ENCODE data around the gene TBX6.
"Not testable (repeated sequence)": the region's sequence is repeated elsewhere in the genome, so short reads cannot be mapped to it uniquely, and the experiment has no call there.

The TBX6 gene

DNA sequence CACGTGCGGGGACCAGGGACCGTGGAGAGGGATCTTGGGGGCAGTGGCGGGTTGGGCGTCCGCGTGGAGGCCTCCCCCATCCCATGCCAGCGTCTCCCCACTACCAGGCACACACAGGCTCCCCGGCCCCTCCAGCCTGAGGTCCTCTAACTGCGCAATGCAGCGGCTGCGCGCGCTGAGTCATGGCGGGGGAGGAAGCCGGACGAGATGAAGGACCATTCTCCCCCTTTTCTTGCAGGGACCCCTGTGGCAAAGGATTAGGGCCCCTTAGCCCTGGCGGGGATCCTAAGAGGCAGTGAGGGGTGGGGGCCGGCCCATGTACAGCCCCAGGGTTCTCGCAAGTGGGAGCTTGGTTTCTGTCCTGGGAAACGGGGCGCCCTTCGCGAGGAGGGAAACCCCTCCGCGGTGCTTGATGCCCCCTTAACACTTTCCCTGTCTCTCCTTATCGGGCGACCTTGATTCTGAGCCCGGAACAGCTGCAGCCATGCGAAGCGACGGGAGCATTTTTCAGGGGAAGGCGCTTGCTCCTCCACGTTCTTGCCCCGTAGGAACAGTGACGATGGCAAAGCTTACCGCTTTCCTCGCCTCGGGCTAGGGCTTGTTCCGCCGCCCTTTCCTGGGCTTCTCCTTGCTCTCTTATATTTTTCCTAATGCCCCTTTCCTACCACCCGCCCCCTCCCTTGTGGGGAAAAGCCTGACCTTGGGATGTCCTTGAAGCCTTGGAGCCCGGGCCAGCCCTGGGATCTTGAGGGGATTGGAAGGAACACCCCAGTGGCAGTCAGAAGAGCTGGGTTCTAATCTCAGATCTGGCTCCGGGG, 25.6 kb downstream of the TBX6 start:
- DNase-seq (ENCODE audit: low read depth in 2 of 2): peak in 1 of 2 experiments; percentile 12

DNA sequence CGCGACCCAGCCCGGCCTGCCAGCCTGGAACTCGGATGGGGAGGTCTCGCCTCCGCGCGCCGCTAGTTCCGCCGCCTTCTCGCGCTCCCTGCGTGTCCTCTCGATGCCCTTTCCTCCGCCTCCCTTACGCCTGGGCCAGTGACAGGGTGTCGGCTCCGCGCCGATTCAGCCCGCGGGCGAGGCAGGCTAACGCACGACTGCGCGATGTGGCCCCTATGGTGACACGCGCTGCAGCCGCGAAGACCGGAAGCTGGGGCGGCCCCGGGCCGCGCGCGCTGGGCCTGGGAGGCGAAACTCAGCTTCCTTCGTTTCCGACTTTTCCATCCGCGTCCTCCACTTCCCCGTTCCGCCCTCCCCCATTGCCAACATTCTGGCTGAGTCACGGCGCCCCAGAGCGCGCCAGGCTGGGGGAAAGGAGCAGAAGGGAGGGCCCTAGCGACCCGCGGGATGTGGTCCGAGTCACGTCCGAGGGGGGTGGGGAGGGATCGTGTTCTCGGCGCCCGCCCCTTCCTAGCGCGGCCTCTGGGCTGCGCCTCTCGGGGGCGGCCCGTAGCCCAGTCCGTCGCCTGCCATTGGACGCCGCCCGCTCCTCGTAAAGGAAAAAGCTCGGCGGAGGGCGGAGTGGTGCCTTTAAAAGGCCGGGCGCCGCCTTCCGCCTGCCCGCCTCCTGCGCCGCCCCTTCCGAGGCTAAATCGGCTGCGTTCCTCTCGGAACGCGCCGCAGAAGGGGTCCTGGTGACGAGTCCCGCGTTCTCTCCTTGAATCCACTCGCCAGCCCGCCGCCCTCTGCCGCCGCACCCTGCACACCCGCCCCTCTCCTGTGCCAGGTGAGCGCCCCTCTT, 26.4 kb downstream of the TBX6 start, which contains the start of gene ALDOA:
Gene ALDOA, plus strand, starts transcription at position 659 of the 841 bp plus-strand sequence. CDS start 1,138 bp downstream, outside the sequence.
- DNase-seq (ENCODE audit: low read depth in 2 of 2): peak; percentile 98 to 99

DNA sequence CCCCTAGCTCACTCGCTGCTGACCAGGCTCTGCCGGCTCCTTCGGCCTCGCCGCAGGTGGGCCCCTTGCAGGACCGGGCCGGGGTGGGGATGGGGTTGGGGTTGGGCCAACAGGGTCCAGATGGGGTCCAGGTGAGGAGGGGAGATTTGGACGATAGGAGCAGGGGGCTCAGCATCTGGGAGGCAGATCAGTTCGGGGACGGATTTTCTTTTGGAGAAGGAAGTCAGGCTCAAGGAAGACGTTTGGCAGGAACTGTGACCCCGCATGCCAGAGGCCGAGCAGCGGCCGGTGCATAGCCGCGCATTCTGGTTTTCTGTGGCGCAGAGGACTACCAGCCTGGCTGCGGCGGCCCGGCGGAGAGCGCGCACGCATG, 27.0 kb downstream of the TBX6 start:
- no peak for DNase-seq (ENCODE audit: low read depth in 2 of 2)

DNA sequence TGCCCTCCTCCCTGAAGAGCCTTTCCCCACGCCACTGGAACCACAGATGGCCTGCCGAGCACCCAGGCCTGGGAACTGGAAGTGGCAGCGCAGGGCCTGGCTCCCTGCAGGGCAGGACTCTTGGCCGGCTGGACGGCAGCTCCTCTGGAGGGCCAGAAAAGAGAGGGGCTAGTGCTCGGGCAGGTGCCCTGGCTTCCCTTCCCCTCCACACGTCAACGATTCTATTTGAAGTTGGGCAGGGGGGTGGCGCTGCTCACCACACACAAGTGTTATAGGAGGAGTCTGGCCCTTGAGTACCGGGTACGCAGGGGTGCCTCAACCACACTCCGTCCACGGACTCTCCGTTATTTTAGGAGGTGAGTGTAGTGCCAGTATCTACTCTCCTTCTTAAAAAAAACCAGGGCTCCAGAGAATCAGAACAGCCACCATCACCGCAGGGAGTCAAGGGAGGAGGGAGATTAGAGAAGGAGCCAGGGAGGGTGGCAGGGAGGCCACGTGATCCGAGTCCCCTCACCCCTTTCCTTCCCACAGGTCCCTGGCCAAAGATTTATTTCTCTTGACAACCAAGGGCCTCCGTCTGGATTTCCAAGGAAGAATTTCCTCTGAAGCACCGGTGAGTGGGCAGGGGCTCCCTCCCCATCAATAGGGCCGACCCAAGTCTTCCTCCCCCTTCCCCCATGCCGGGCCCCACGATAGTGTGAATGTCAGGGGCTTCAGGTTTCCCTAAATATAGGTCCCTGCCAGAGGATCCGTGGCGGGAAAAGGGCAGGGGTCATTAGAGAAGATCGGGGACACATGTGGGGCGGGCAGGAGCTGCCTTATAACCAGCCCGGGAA, 27.6 kb downstream of the TBX6 start:
- DNase-seq (ENCODE audit: low read depth in 2 of 2): no peak

DNA sequence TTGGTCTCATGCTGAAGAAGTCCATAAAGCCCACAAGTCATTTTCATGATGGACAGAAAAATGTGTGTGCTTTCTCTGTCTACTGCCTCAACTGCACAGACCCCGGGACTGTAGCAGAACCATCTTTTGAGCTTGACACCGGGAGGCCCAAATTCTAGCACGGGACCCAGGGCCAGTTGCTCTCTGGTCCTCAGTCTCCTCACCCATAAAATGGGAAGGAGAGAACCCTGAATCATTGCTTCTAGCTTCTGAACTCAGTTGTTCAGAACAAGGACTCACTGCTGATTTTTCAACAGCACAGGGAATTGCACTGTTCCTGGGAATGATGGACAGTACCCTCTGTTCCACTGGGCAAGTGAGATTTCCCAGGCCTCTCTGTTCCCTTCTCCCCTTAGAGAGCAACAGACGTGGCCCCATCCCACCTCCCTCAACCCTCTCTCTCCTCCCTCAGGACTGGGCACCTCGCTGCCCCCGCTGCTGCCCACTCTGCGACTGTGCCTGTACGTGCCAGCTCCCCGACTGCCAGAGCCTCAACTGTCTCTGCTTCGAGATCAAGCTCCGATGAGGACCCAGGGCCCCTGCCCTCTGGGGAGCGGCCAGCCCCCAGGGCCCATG, 28.3 kb downstream of the TBX6 start:
- no peak for DNase-seq (ENCODE audit: low read depth in 2 of 2)

DNA sequence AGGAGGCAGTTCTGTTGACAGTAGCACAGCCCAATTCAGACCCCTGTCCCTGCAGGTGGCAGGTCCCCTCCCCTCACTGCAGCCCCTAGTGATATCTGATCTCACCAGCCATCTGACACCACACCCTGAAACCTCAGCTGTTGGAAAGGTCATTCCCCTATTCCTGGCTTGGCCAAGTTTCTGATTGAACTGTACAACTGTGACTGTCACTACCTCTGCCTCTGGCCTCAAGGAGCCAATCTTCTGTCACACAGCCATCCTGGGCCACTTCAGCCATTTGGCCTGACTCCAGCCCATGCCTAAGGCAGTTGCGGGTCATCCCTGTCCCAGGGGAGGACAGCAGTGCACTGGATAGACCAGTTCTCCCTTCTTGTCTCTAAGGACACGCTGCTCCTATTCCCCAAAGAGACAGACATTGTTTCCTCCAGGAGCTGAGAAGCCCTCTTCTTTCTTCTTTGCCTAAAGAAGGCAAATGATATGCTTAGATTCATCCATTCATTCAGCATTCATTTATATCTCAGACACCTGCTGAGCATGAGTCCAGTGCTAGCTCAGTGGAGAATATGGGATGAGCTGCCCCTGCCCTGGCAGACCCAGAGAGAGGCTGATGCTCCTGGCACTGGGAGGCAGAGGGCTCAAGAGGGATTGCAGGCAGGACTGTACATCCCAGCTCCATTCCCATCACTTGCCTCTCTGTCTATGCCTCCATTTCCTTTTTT, 30.7 kb downstream of the TBX6 start:
- no peak for DNase-seq (ENCODE audit: low read depth in 2 of 2)

DNA sequence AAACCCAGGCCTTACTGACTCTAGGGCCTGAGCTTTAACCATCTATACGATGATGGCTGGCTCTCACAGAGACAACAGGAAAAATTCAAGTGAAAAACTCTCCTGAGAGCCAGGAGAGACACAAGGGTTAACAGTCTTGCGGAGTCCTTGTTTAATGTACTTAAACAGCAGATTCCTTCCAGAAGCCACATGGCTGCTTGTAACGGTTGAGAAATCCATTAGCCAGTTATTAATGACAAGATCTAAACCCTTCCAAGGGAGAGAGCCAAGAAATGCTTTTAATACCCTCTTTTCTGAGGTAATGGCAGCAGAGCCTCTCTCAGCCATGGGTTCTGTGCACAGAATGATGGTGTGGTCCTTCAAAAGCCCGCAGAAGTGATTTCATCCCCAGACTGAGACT, 31.4 kb downstream of the TBX6 start:
- no peak for DNase-seq (ENCODE audit: low read depth in 2 of 2)

DNA sequence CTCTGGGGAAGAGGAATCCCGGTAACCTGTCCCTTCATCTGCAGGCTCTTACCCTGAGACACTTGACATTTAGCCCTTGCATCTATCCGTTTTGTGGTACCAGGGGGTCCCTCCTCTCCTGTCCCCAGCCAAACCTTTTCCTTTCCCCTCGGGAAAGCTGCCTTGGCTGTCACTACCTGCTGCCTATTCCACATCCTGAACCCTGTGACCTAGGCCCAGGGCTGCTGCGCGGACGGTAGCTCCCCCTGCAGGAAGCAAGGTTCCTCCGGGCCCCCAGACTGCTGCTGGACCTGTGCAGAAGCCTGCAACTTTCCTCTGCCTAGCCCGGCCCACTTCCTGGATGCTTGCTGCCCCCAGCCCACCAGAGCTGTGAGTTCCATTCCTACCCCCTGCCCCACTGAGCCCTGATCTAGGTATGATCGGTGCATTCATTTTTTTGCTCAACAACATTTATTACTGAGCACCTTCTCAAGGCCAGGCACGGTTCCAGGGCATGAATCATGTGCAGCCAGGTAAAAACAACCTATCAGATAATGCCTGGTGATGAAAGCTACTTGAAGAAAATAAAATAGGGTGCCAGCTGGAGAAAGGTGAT, 36.7 kb downstream of the TBX6 start:
- no peak for DNase-seq (ENCODE audit: low read depth in 2 of 2)

DNA sequence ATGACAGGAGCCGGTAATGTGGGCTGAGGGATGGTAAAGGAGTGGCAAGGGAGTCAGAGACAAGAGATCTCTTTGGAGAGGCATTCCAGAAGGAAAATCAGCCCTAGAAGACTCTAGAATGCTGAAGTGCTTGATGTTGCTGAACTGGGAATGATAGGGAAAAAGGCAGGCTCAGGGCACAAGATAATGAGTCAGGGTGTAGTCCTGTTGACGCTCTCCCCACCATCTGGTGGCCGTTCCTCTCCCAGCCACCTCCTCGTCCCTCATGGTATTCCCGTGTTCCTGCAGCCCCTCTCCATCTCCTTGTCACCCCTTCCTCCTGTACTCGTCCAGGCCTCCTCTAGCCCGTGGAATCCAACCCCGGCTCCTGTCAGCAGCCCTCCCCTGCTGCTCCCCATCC, 37.3 kb downstream of the TBX6 start:
- no peak for DNase-seq (ENCODE audit: low read depth in 2 of 2)

DNA sequence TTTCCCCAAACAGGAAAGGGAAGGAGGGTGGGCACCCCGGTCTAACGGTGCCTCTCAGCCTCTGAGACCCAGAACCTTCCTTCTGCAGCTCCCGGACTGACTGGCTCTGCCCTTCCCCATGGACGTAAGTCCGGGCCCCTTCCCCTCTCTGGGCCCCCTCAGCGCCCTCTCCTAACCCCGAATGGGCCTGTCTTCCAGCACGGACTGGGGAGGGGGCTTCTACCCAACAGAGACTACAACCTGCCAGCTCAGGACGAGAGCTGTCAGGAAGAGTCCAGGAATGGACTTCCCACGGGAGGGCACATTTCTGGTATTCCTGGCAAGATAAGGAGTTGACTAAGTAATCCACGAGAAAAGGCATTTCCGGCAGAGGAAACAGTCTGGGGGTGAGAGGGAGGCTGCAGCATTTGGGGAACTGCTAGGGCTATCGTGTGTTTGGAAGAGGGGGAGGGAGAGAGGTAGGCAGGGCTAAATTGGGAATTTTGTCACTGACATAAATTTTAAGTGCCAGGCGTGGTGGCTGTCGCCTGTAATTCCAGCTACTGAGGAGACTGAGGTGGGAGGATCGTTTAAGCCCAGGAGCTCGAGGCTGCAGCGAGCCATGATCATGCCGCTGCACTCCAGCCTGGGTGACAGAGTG, 38.2 kb downstream of the TBX6 start:
- DNase-seq (ENCODE audit: low read depth in 2 of 2): no peak

DNA sequence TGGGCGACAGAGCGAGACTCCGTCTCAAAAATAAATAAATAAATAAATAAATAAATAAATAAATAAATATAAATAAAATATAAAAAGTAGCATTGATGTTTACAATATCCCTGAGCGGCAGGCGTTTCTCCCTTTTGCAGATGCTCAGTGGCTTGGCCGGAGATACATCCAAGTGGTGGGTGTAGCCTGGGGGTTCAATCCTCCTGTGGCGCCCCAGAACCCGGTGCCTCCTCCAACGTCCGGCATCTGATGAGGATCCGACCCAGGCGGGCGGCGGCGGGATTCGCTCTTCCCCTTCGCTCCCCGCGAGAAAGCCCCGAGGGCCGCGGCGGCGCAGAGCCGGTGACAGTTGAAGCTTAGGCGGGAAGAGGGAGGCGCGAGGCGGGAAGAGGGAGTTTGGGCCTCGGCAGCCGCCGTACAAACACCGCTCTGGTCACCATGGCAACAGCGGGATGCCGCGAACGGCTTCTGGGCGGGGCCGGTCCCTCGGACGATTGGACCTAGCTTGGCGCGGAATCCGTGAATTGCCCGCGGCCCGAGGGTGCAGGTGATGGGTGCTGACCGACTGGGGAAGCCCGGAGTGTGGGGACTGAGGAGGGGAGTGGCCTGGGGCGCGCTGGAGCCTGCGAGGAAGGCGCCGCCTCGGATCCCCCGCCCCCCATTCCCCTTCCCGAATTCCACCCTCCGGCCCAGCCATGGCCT, 38.9 kb downstream of the TBX6 start:
- DNase-seq (ENCODE audit: low read depth in 2 of 2): peak; percentile 68 to 71

DNA sequence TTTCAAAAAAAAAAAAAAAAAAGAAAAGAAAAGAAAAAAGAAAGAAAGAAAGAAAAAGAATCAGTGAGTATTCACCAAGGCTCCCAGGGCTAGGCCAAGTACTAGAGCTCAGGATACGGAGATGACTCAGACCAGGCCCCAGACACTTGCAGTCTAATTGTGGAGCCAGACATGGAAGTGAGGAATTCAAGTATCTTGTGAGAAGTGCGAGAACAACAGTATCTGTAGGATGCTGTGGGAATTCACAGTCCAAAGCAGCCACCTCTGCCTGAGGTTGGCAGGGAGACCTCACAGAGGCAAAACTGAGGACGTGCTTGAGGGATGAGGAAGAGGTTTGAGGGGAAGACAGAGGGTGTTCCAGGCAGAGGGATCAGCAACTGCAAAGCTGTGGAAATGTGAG, 40.2 kb downstream of the TBX6 start:
- no peak for DNase-seq (ENCODE audit: low read depth in 2 of 2)

DNA sequence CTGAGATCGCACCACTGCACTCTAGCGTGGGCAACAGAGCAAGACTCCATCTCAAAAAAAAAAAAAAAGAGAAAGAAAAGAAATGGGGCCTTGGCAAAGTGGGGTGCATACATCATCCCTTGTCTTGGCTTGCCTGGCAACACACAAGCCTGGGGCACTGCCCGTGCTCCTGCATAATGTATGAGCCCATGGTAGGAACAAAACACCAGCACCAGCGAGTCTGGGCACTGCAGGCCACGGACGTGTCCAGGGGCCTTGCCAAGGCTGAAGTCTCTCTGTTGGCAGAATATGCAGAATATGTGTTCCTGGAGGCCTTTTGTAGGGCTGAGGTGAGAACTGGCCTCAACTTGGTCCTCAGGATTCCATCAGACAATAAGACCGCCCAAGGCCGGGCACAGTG, 41.9 kb downstream of the TBX6 start:
- no peak for DNase-seq (ENCODE audit: low read depth in 2 of 2)

DNA sequence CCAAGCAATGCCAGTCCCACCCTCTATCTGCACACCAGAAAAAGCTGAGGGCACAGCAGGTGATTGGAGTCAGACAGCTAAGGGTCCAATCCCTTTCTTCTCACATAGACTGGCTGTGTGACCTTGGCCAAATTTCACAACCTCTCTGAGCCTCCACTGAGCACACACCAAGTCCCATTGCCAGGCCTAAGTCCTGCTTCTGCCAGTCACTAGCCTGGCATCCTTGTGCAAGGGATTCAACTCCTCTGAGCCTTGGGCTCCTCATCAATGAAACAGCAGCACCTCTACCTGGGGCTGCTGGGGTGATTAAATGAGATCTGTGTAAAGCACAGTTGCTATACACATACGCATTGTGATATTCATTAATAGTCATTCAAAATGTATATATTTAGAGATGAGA, 45.1 kb downstream of the TBX6 start:
- no peak for DNase-seq (ENCODE audit: low read depth in 2 of 2)

DNA sequence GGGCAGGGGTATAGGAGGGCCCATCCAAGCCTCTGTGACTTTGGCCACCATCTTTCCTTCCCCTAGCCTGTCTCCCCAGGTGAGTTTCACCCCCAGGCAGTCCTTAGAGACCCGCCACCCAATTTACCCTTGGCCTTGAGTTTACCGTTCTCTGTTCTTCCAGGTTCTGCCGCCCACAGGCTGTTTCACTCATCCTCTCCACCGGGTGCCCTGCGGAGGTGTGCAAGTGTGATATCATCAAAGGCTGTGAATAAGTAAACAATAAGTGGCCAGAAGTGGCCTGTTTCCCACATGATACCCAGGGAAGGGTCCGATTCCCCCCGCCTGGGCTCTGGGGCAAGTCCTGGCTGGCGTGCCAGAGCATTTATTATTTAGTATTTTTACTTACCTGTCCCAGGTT, 45.5 kb downstream of the TBX6 start:
- DNase-seq (ENCODE audit: low read depth in 2 of 2): no peak

DNA sequence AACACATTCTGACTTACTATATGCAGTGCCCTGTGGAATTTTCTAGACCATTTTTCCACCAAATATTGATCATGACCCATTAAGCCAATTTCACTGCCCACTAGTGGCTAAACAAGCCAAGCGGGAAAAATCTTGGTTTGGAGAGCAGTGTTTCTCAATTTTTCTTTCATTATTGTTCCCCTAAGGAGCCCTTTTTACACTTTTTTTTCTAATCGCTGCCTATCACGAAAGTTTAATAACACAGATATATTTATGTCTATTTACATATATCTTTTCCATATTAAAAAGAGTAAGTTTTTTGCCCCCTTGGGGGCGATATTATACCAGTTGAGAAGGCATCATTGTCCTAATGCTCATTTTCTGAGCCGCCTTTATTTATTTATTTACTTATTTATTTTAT, 49.9 kb downstream of the TBX6 start:
- DNase-seq (ENCODE audit: low read depth in 2 of 2): no peak

DNA sequence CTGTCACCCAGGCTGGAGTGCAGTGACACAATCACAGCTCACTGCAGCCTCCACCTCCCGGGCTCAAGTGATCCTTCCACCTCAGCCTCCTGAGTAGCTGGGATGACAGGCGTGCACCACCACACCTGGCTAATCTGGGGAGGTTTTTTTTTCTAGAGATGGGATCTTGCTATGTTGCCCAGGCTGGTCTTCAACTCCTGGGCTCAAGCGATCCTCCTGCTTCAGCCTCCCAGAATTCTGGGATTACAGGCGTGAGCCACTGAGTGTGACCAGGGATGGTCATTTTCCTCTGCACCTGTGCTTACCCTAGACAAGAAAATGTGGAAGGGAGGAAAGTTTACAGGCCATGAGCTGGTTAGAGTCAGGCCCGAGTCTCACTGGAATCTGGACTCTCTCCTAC, 51.0 kb downstream of the TBX6 start:
- not testable (repeated sequence) for DNase-seq (ENCODE audit: low read depth in 2 of 2)

DNA sequence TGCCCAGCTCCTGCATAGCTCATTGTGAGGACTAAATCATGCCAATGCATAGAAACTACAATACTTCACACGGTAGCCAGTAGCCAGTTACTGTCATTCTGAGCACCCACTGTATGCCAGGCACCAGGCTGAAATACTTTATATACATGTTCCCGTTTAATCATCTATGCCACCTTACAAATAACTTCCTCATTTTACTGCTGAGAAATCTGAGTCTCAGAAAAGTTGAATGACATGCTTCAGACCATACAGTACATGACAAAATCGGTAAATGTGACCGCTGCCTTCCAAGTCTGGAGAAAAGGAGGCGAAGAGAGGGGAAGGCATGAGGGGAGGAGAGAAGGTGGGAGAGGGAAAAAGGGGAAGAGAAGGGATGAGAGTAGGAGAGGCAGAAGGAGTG, 51.5 kb downstream of the TBX6 start:
- no peak for DNase-seq (ENCODE audit: low read depth in 2 of 2)

Measured in fibroblast of skin of left biceps (primary cell).